OCI-LY7 (cell line): ENCODE results near the gene ANO10.

ENCODE experiments used
- EZH2phosphoT487 ChIP-seq: fragments of 200-600 bp; sonication (generic); IDR thresholded peaks from 2 replicates; pipeline ENCODE4 v1.6.1; 2018; ENCODE audit warnings: low read depth, borderline replicate concordance, mild to moderate bottlenecking, mixed run types, antibody characterized with exemption, low read length, moderate library complexity, mixed read lengths
- TF ChIP-seq, protein P1 (sequence below): fragments of 200-600 bp; sonication (generic); conservative IDR thresholded peaks from 2 replicates; pipeline ENCODE4 v1.5.1; 2014; ENCODE audit warnings: mild to moderate bottlenecking, antibody characterized with exemption, low read length, moderate library complexity, mixed read lengths

- TF ChIP-seq, protein P1, sequence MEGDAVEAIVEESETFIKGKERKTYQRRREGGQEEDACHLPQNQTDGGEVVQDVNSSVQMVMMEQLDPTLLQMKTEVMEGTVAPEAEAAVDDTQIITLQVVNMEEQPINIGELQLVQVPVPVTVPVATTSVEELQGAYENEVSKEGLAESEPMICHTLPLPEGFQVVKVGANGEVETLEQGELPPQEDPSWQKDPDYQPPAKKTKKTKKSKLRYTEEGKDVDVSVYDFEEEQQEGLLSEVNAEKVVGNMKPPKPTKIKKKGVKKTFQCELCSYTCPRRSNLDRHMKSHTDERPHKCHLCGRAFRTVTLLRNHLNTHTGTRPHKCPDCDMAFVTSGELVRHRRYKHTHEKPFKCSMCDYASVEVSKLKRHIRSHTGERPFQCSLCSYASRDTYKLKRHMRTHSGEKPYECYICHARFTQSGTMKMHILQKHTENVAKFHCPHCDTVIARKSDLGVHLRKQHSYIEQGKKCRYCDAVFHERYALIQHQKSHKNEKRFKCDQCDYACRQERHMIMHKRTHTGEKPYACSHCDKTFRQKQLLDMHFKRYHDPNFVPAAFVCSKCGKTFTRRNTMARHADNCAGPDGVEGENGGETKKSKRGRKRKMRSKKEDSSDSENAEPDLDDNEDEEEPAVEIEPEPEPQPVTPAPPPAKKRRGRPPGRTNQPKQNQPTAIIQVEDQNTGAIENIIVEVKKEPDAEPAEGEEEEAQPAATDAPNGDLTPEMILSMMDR: no peak
- no peak for TF ChIP-seq EZH2phosphoT487
Measured at GRCh38 chr3:43531835-43532234, 90.0 kb downstream of the ANO10 start.
